ENCODE data around the gene XPR1. TPM values are rescaled to one million over a fixed set of nuclear protein-coding genes. Genes with fewer than 3 reads are reported as not detected.
A peak's percentile ranks its signal among the peaks of the same experiment; 100 is the strongest.
"Not testable (repeated sequence)": the region's sequence is repeated elsewhere in the genome, so short reads cannot be mapped to it uniquely, and the experiment has no call there.

XPR1 gene
- total and polyA plus RNA-seq, 9 donors: 6.5 to 12.4 (median 9.1) TPM

DNA sequence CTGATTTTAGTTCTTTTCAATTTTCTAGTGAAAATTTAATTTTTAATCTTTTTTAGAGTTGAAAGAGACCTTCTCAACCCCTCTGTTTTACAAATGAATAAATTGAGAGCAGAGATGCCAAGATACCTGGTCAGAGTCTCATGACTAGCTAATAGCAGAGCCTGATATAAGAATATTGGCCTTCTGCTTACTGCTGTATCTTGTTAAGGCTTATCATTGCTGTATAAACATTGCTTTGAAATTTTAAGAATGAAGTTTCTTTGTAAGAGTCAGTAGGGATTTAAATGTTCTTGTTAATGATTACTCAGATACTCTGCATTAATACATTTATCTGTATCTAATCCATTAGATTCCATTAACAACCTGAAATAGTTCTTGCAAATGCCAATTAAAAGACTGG, 9.8 kb downstream of the XPR1 start:
- Histone ChIP-seq H3K4me1 (ENCODE audit: control insufficient read depth, insufficient read depth, low read length) (no peaks in the 10 kb centered on the region), H3K27me3 (ENCODE audit: control insufficient read depth, insufficient read depth, low read length) (no peaks in the 10 kb centered on the region), H3K27ac (ENCODE audit: low read length) (no peak overlapping the region), H3K36me3 (ENCODE audit: control insufficient read depth, insufficient read depth, low read length) (no peaks in the 10 kb centered on the region), H3K4me3 (ENCODE audit: low read length) (no peak overlapping the region), H3K9me3 (replicated peaks; ENCODE audit: control insufficient read depth, low read depth, low read length) (no peaks in the 10 kb centered on the region)
- no peak for DNase-seq

GRCh38 chr1:180642781-180643180, 11.0 kb downstream of the XPR1 start:
- no peaks in the 10 kb centered on the region for H3K4me1 ChIP-seq (ENCODE audit: control insufficient read depth, insufficient read depth, low read length)
- H3K27me3 ChIP-seq (ENCODE audit: control insufficient read depth, insufficient read depth, low read length): no peaks in the 10 kb centered on the region
- DNase-seq: no peak
- no peak overlapping the region for H3K4me3 ChIP-seq (ENCODE audit: low read length)
- H3K36me3 ChIP-seq (ENCODE audit: control insufficient read depth, insufficient read depth, low read length): no peaks in the 10 kb centered on the region
- no peaks in the 10 kb centered on the region for H3K9me3 ChIP-seq (replicated peaks; ENCODE audit: control insufficient read depth, low read depth, low read length)
- H3K27ac ChIP-seq (ENCODE audit: low read length): no peak overlapping the region
- WGBS (ENCODE audit: insufficient coverage): 75% methylated on average over 1 of the region's 1 CpG

GRCh38 chr1:180643693-180644092, 11.9 kb downstream of the XPR1 start:
- Histone ChIP-seq H3K36me3 (ENCODE audit: control insufficient read depth, insufficient read depth, low read length) (no peaks in the 10 kb centered on the region), H3K4me3 (ENCODE audit: low read length) (no peak overlapping the region), H3K9me3 (replicated peaks; ENCODE audit: control insufficient read depth, low read depth, low read length) (no peaks in the 10 kb centered on the region), H3K27ac (ENCODE audit: low read length) (no peak overlapping the region), H3K4me1 (ENCODE audit: control insufficient read depth, insufficient read depth, low read length) (no peaks in the 10 kb centered on the region), H3K27me3 (ENCODE audit: control insufficient read depth, insufficient read depth, low read length) (no peaks in the 10 kb centered on the region)
- DNase-seq: peak; percentile 18
- 43% methylated on average over 1 of the region's 1 CpG for WGBS (ENCODE audit: insufficient coverage)

- no peaks in the 10 kb centered on the region for H3K36me3 ChIP-seq (ENCODE audit: control insufficient read depth, insufficient read depth, low read length)
- DNase-seq: no peak
- WGBS (ENCODE audit: insufficient coverage): 89% methylated on average over 1 of the region's 7 CpGs
- H3K27ac ChIP-seq (ENCODE audit: low read length): no peak overlapping the region
- H3K4me1 ChIP-seq (ENCODE audit: control insufficient read depth, insufficient read depth, low read length): no peaks in the 10 kb centered on the region
- no peaks in the 10 kb centered on the region for H3K9me3 ChIP-seq (replicated peaks; ENCODE audit: control insufficient read depth, low read depth, low read length)
- H3K4me3 ChIP-seq (ENCODE audit: low read length): no peak overlapping the region
- no peaks in the 10 kb centered on the region for H3K27me3 ChIP-seq (ENCODE audit: control insufficient read depth, insufficient read depth, low read length)
Observed at GRCh38 chr1:180644526-180645192, 12.8 kb downstream of the XPR1 start.

GRCh38 chr1:180645261-180645660, 13.4 kb downstream of the XPR1 start:
- not testable (repeated sequence) for DNase-seq; H3K36me3 ChIP-seq (ENCODE audit: control insufficient read depth, insufficient read depth, low read length); H3K27me3 ChIP-seq (ENCODE audit: control insufficient read depth, insufficient read depth, low read length); H3K4me3 ChIP-seq (ENCODE audit: low read length); H3K4me1 ChIP-seq (ENCODE audit: control insufficient read depth, insufficient read depth, low read length); H3K9me3 ChIP-seq (replicated peaks; ENCODE audit: control insufficient read depth, low read depth, low read length); H3K27ac ChIP-seq (ENCODE audit: low read length)
- WGBS (ENCODE audit: insufficient coverage): 100% methylated on average over 3 of the region's 5 CpGs

DNA sequence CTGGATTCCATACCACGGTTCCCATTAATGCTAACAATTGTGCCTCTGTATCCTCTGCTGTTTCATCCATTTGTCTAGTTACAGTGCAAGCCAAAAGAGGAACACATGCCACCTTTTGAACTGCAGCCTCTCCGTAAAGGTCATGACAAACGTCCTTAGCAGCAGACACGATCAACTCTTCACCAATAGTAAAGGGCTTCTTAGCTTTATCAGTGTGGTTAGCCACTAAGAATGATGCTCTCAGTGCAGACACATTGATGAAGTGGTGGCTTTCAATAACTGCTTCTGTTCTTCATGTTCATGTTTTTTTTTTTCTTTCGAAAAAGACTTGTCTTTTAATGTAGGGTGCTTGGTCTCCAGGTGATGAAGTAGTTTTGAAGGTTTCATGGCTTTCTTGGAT, 14.3 kb downstream of the XPR1 start:
- H3K27me3 ChIP-seq (ENCODE audit: control insufficient read depth, insufficient read depth, low read length): no peaks in the 10 kb centered on the region
- no peak overlapping the region for H3K4me3 ChIP-seq (ENCODE audit: low read length)
- H3K27ac ChIP-seq (ENCODE audit: low read length): no peak overlapping the region
- no peaks in the 10 kb centered on the region for H3K4me1 ChIP-seq (ENCODE audit: control insufficient read depth, insufficient read depth, low read length)
- no peak for DNase-seq
- 80% methylated on average over 1 of the region's 5 CpGs for WGBS (ENCODE audit: insufficient coverage)
- no peaks in the 10 kb centered on the region for H3K9me3 ChIP-seq (replicated peaks; ENCODE audit: control insufficient read depth, low read depth, low read length)
- H3K36me3 ChIP-seq (ENCODE audit: control insufficient read depth, insufficient read depth, low read length): no peaks in the 10 kb centered on the region

- WGBS (ENCODE audit: insufficient coverage): no CpG with 5 or more reads among the region's 4 CpGs
- H3K4me1 ChIP-seq (ENCODE audit: control insufficient read depth, insufficient read depth, low read length): no peaks in the 10 kb centered on the region
Observed at GRCh38 chr1:180646547-180646946, 14.7 kb downstream of the XPR1 start.

GRCh38 chr1:180652792-180653191, 21.0 kb downstream of the XPR1 start:
- Histone ChIP-seq H3K4me3 (ENCODE audit: low read length) (no peak overlapping the region), H3K9me3 (replicated peaks; ENCODE audit: control insufficient read depth, low read depth, low read length) (no peaks in the 10 kb centered on the region), H3K27ac (ENCODE audit: low read length) (no peak overlapping the region), H3K36me3 (ENCODE audit: control insufficient read depth, insufficient read depth, low read length) (no peaks in the 10 kb centered on the region), H3K27me3 (ENCODE audit: control insufficient read depth, insufficient read depth, low read length) (no peaks in the 10 kb centered on the region), H3K4me1 (ENCODE audit: control insufficient read depth, insufficient read depth, low read length) (no peaks in the 10 kb centered on the region)
- no CpG with 5 or more reads among the region's 2 CpGs for WGBS (ENCODE audit: insufficient coverage)
- DNase-seq: no peak

More at GRCh38 chr1:180646547-180646946, 14.7 kb downstream of the XPR1 start:
- Histone ChIP-seq H3K27ac (ENCODE audit: low read length) (no peak overlapping the region), H3K9me3 (replicated peaks; ENCODE audit: control insufficient read depth, low read depth, low read length) (no peaks in the 10 kb centered on the region), H3K27me3 (ENCODE audit: control insufficient read depth, insufficient read depth, low read length) (no peaks in the 10 kb centered on the region), H3K4me3 (ENCODE audit: low read length) (no peak overlapping the region), H3K36me3 (ENCODE audit: control insufficient read depth, insufficient read depth, low read length) (no peaks in the 10 kb centered on the region)
- no peak for DNase-seq

DNA sequence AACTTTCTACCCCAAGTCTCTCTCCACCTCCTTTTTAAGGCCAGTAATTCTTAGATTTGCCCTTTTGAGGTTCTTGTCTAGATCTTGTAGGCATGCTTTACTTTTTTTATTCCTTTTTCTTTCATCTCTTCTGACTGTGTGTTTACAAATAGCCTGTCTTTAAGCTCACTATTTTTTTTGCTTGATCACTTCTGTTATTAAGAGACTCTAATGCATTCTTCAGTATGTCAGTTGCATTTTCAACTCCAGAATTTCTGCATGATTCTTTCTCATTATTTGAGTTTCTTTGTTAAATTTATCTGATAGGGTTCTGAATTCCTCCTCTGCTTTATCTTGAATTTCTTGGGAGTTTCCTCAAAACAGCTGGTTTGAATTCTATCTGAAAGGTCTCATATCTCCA, 30.9 kb downstream of the XPR1 start:
- no peaks in the 10 kb centered on the region for H3K4me1 ChIP-seq (ENCODE audit: control insufficient read depth, insufficient read depth, low read length)
- H3K27me3 ChIP-seq (ENCODE audit: control insufficient read depth, insufficient read depth, low read length): no peaks in the 10 kb centered on the region
- DNase-seq: no peak
- no peaks in the 10 kb centered on the region for H3K36me3 ChIP-seq (ENCODE audit: control insufficient read depth, insufficient read depth, low read length)
- H3K9me3 ChIP-seq (replicated peaks; ENCODE audit: control insufficient read depth, low read depth, low read length): peaks cover 43% of the 10 kb centered on the region
- no peak overlapping the region for H3K4me3 ChIP-seq (ENCODE audit: low read length)
- no peak overlapping the region for H3K27ac ChIP-seq (ENCODE audit: low read length)

GRCh38 chr1:180670681-180671080, 38.9 kb downstream of the XPR1 start:
- no peak for DNase-seq
- no peaks in the 10 kb centered on the region for H3K36me3 ChIP-seq (ENCODE audit: control insufficient read depth, insufficient read depth, low read length)
- no CpG with 5 or more reads among the region's 1 CpG for WGBS (ENCODE audit: insufficient coverage)
- no peaks in the 10 kb centered on the region for H3K4me1 ChIP-seq (ENCODE audit: control insufficient read depth, insufficient read depth, low read length)
- H3K27me3 ChIP-seq (ENCODE audit: control insufficient read depth, insufficient read depth, low read length): no peaks in the 10 kb centered on the region
- H3K27ac ChIP-seq (ENCODE audit: low read length): no peak overlapping the region
- H3K4me3 ChIP-seq (ENCODE audit: low read length): no peak overlapping the region
- H3K9me3 ChIP-seq (replicated peaks; ENCODE audit: control insufficient read depth, low read depth, low read length): peaks cover 7% of the 10 kb centered on the region

DNA sequence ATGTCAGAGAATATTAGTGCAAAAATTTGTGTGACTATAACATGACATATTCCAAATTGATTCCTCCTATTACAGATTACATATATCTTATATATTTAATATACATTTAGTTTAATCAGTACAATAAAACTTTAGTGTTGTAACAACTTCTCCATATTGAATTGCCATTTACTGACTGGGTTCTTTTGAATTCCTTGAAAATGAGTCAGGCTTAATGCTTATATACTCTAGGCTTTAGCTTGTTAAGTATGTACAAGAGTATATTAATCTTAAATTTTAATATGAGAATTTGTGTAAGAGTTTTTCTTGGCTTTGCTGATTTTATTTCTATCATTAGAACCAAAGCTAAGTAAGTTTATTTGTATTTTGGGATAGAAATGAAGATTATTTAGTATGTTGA, 40.3 kb downstream of the XPR1 start:
- Histone ChIP-seq H3K36me3 (ENCODE audit: control insufficient read depth, insufficient read depth, low read length) (no peaks in the 10 kb centered on the region), H3K27ac (ENCODE audit: low read length) (no peak overlapping the region), H3K4me3 (ENCODE audit: low read length) (no peak overlapping the region), H3K4me1 (ENCODE audit: control insufficient read depth, insufficient read depth, low read length) (no peaks in the 10 kb centered on the region), H3K27me3 (ENCODE audit: control insufficient read depth, insufficient read depth, low read length) (no peaks in the 10 kb centered on the region), H3K9me3 (replicated peaks; ENCODE audit: control insufficient read depth, low read depth, low read length) (peaks cover 3% of the 10 kb centered on the region)
- DNase-seq: no peak
